H1 (cell line): ENCODE results near the gene HOXD11. TPM values are rescaled to one million over a fixed set of nuclear protein-coding genes. Genes with fewer than 3 reads are reported as not detected.

ENCODE experiments used
- BCL11A ChIP-seq, 2 experiments: IDR thresholded peaks; one replicate each; pipeline ENCODE4 v1.6.1; 2011; ENCODE audit warnings: low read depth in 2 of 2, low read length in 2 of 2, mild to moderate bottlenecking in 2 of 2
- BRCA1 ChIP-seq: IDR thresholded peaks from 2 replicates; pipeline ENCODE4 v1.6.1; 2012; ENCODE audit warnings: low read depth, low read length, improper control_type of control experiment
- CBX8 ChIP-seq: fragments of 300-800, 300-1000 bp; sonication (generic); IDR thresholded peaks from 2 replicates; pipeline ENCODE4 v1.7.1; 2016; ENCODE audit warnings: low read depth, low read length, borderline replicate concordance
- CHD1 ChIP-seq: IDR thresholded peaks from 2 replicates; pipeline ENCODE4 v1.6.1; 2012; ENCODE audit warnings: low read depth, low read length, improper control_type of control experiment
- CHD7 ChIP-seq: fragments of 300-600 bp; sonication (generic); IDR thresholded peaks from 2 replicates; pipeline ENCODE4 v1.7.1; 2012; ENCODE audit warnings: low read length, moderate library complexity, mild to moderate bottlenecking, inconsistent platforms; ENCODE audit not compliant: insufficient replicate concordance
- E2F6 ChIP-seq: IDR thresholded peaks from 2 replicates; pipeline ENCODE4 v1.6.1; 2012; ENCODE audit warnings: inconsistent platforms
- GTF2F1 ChIP-seq: IDR thresholded peaks from 2 replicates; pipeline ENCODE4 v1.6.1; 2012; ENCODE audit warnings: low read depth, low read length, improper control_type of control experiment, borderline replicate concordance
- HDAC6 ChIP-seq: IDR thresholded peaks from one replicate; pipeline ENCODE4 v1.7.1; 2012; ENCODE audit warnings: low read depth, mild to moderate bottlenecking, inconsistent platforms, low read length, moderate library complexity
- JUND ChIP-seq: IDR thresholded peaks from 2 replicates; pipeline ENCODE4 v1.6.1; 2011; ENCODE audit warnings: mild to moderate bottlenecking, improper control_type of control experiment, low read length
- TBP ChIP-seq: IDR thresholded peaks from 2 replicates; pipeline ENCODE4 v1.6.1; 2011; ENCODE audit warnings: low read depth, low read length, improper control_type of control experiment
- TCF12 ChIP-seq: IDR thresholded peaks from 2 replicates; pipeline ENCODE4 v1.6.1; 2011; ENCODE audit warnings: low read depth, mild to moderate bottlenecking, low read length
- YY1 ChIP-seq: IDR thresholded peaks from 2 replicates; pipeline ENCODE4 v1.6.1; 2011; ENCODE audit warnings: low read depth, mild to moderate bottlenecking, low read length
- polyA plus RNA-seq, 7 experiments: library from polyadenylated mRNA; depleted of rRNA in 3 of 7; stranded (reverse) in 5 of 7; unstranded in 2 of 7; fragments of >200 nt in 5 of 7; fragments of 200-250 nt in 2 of 7; gene quantifications; 1 replicate in 5 of 7; 2 replicates in 1 of 7; 4 replicates in 1 of 7; pipeline versions ENCODE4 v1.2.1 to v1.2.3, GENCODE V29; 2011 to 2013; ENCODE audit warnings: missing spikeins in 2 of 7, mixed read lengths in 2 of 7
- total RNA-seq: library from RNA; stranded (reverse); fragmentation: NEBNext Ultra II Directional; extraction: Animal tissue kit (Norgen Biotek cat#: 25700); gene quantifications from 2 replicates; pipeline ENCODE4 v1.2.1, GENCODE V29; 2021

HOXD11 gene
- total and polyA plus RNA-seq, 2 of the 8 experiments (the other 6 are each of a cell fraction or from before 2014, with no cell fraction given) = not detected

- TF ChIP-seq CHD7 (no peak), BRCA1 (no peak), E2F6 (no peak), HDAC6 (no peak), GTF2F1 (no peak), CHD1 (no peak), BCL11A (IDR thresholded peaks at IDR 0.05; ENCODE audit: low read depth in 2 of 2, low read length in 2 of 2) (no peak), TCF12 (no peak), TBP (no peak), CBX8 (no peak; the same call in 1 of the 2 replicates), JUND (no peak), YY1 (no peak)
These were observed 30.8 kb downstream of the HOXD11 start (continued) for GRCh38 chr2:176137906-176138305.
